ENCODE data around the gene PHLDA3.

Gene PHLDA3

GRCh38 chr1:201459775-201460174 lies 9.2 kb downstream of the PHLDA3 start:
- no peaks in the 10 kb centered on the region; the same call in 1 of the 2 replicates for H3K27me3 ChIP-seq (replicated peaks; ENCODE audit: insufficient read depth, low read length)
- H3F3A ChIP-seq (ENCODE audit: insufficient read depth, low read length), result no peaks in the 10 kb centered on the region
- H3K79me2 ChIP-seq (ENCODE audit: low read length), result no peaks in the 10 kb centered on the region
- no peaks in the 10 kb centered on the region for H4K20me1 ChIP-seq (ENCODE audit: insufficient read depth, low read length)
- no peak overlapping the region for H3K9ac ChIP-seq (ENCODE audit: low read length)
- no peak overlapping the region for H3K4me3 ChIP-seq (ENCODE audit: low read length)
- H3K27ac ChIP-seq (ENCODE audit: low read length), result no peak overlapping the region
- H2AFZ ChIP-seq (ENCODE audit: low read length), result no peak overlapping the region
- no peaks in the 10 kb centered on the region for H3K9me2 ChIP-seq (replicated peaks; ENCODE audit: insufficient read depth, low read length)
- DNase-seq, result no peak
- H3K4me1 ChIP-seq (ENCODE audit: low read length), result no peaks in the 10 kb centered on the region
- H3K4me2 ChIP-seq (ENCODE audit: low read depth, low read length), result no peak overlapping the region
- no peaks in the 10 kb centered on the region for H3K9me3 ChIP-seq (replicated peaks; ENCODE audit: insufficient read depth, low read length)
- TF ChIP-seq EZH2 (optimal IDR thresholded peaks at IDR 0.05; ENCODE audit: low read depth, low read length), result no peak
- TF ChIP-seq CTCF (IDR thresholded peaks at IDR 0.05; ENCODE audit: low read length), result no peak
- no peak for TF ChIP-seq EZH2phosphoT487 (IDR thresholded peaks at IDR 0.05; ENCODE audit: low read length)
- H3K36me3 ChIP-seq (replicated peaks; ENCODE audit: insufficient read depth, low read length), result no peaks in the 10 kb centered on the region

- no peak overlapping the region for H3K4me3 ChIP-seq (ENCODE audit: low read length)
- no peak for DNase-seq
- H3F3A ChIP-seq (ENCODE audit: insufficient read depth, low read length), result no peaks in the 10 kb centered on the region
- no peaks in the 10 kb centered on the region for H3K9me2 ChIP-seq (replicated peaks; ENCODE audit: insufficient read depth, low read length)
- no peaks in the 10 kb centered on the region for H4K20me1 ChIP-seq (ENCODE audit: insufficient read depth, low read length)
- no peaks in the 10 kb centered on the region for H3K4me1 ChIP-seq (ENCODE audit: low read length)
- H2AFZ ChIP-seq (ENCODE audit: low read length), result no peak overlapping the region
- H3K9me3 ChIP-seq (replicated peaks; ENCODE audit: insufficient read depth, low read length), result no peaks in the 10 kb centered on the region
- H3K27ac ChIP-seq (ENCODE audit: low read length), result no peak overlapping the region
- H3K4me2 ChIP-seq (ENCODE audit: low read depth, low read length), result no peak overlapping the region
- H3K9ac ChIP-seq (ENCODE audit: low read length), result no peak overlapping the region
- H3K79me2 ChIP-seq (ENCODE audit: low read length), result no peaks in the 10 kb centered on the region
- no peaks in the 10 kb centered on the region for H3K36me3 ChIP-seq (replicated peaks; ENCODE audit: insufficient read depth, low read length)
- H3K27me3 ChIP-seq (replicated peaks; ENCODE audit: insufficient read depth, low read length), result no peaks in the 10 kb centered on the region; the same call in 1 of the 2 replicates
- no peak for TF ChIP-seq CTCF (IDR thresholded peaks at IDR 0.05; ENCODE audit: low read length)
- TF ChIP-seq EZH2phosphoT487 (IDR thresholded peaks at IDR 0.05; ENCODE audit: low read length), result no peak
- no peak for TF ChIP-seq EZH2 (optimal IDR thresholded peaks at IDR 0.05; ENCODE audit: low read depth, low read length)
Observed at GRCh38 chr1:201459052-201459451, 9.9 kb downstream of the PHLDA3 start.

- H3K4me2 ChIP-seq (ENCODE audit: low read depth, low read length), result no peak overlapping the region
- TF ChIP-seq EZH2phosphoT487 (IDR thresholded peaks at IDR 0.05; ENCODE audit: low read length), result no peak
- TF ChIP-seq EZH2 (optimal IDR thresholded peaks at IDR 0.05; ENCODE audit: low read depth, low read length), result no peak
- TF ChIP-seq CTCF (IDR thresholded peaks at IDR 0.05; ENCODE audit: low read length), result no peak
Observed at GRCh38 chr1:201457508-201457960, 11.5 kb downstream of the PHLDA3 start.

More at GRCh38 chr1:201457508-201457960, 11.5 kb downstream of the PHLDA3 start:
- Histone ChIP-seq H3K9me3 (replicated peaks; ENCODE audit: insufficient read depth, low read length) (no peaks in the 10 kb centered on the region), H2AFZ (ENCODE audit: low read length) (no peak overlapping the region), H4K20me1 (ENCODE audit: insufficient read depth, low read length) (no peaks in the 10 kb centered on the region), H3K4me3 (ENCODE audit: low read length) (no peak overlapping the region), H3F3A (ENCODE audit: insufficient read depth, low read length) (no peaks in the 10 kb centered on the region), H3K9ac (ENCODE audit: low read length) (no peak overlapping the region), H3K27me3 (replicated peaks; ENCODE audit: insufficient read depth, low read length) (no peaks in the 10 kb centered on the region; the same call in 1 of the 2 replicates), H3K36me3 (replicated peaks; ENCODE audit: insufficient read depth, low read length) (no peaks in the 10 kb centered on the region), H3K27ac (ENCODE audit: low read length) (no peak overlapping the region), H3K4me1 (ENCODE audit: low read length) (no peaks in the 10 kb centered on the region), H3K79me2 (ENCODE audit: low read length) (no peaks in the 10 kb centered on the region), H3K9me2 (replicated peaks; ENCODE audit: insufficient read depth, low read length) (no peaks in the 10 kb centered on the region)
- DNase-seq, result no peak

Measured in MM.1S (cell line).